Measurements from ENCODE around the gene TAS2R4. TPM values are rescaled to one million over a fixed set of nuclear protein-coding genes. Genes with fewer than 3 reads are reported as not detected.

The TAS2R4 gene
- total RNA-seq, 2 experiments from 2014 or later: 0.74 to 1.0 TPM

Other genes with a start within 250 kb of the TAS2R4 start
- gene AGK, start 225.3 kb upstream of the TAS2R4 start, total RNA-seq: 10 to 100 TPM; 41.0 to 41.2 TPM
- gene DENND11, start 74.5 kb upstream of the TAS2R4 start, total RNA-seq: 10 to 100 TPM; 22.9 to 23.3 TPM
- gene WEE2, start 68.3 kb upstream of the TAS2R4 start, total RNA-seq: not detected
- 100 to 1,000 TPM; 138 to 140 TPM for gene SSBP1, start 38.3 kb upstream of the TAS2R4 start, total RNA-seq
- under 1 TPM; 0.50 to 0.73 TPM for gene TAS2R3, start 12.6 kb upstream of the TAS2R4 start, total RNA-seq
- under 1 TPM; 0.63 to 0.99 TPM for gene TAS2R5, start 13.5 kb downstream of the TAS2R4 start, total RNA-seq
- gene PRSS37, start 64.8 kb downstream of the TAS2R4 start, total RNA-seq: not detected
- not detected for gene OR9A4, start 139.7 kb downstream of the TAS2R4 start, total RNA-seq
- gene CLEC5A, start 170.3 kb downstream of the TAS2R4 start, total RNA-seq: not detected
- not detected for gene TAS2R38, start 197.1 kb downstream of the TAS2R4 start, total RNA-seq
- gene MGAM, start 219.2 kb downstream of the TAS2R4 start, total RNA-seq: not detected